PFSK-1 (cell line): ENCODE data around the gene TMEM131L.

Source experiments
- FOXP2 ChIP-seq: optimal IDR thresholded peaks from 2 replicates; pipeline ENCODE3; 2011; ENCODE audit warnings: borderline replicate concordance, control low read depth, inconsistent platforms; ENCODE audit not compliant: insufficient read depth; ENCODE audit errors: extremely low read length, extremely low read depth
- POLR2AphosphoS5 ChIP-seq: IDR thresholded peaks from 2 replicates; pipeline ENCODE4 v1.6.1; 2012; ENCODE audit warnings: low read depth, mild to moderate bottlenecking, control low read depth, low read length, moderate library complexity
- REST ChIP-seq, 2 experiments: IDR thresholded peaks; 2 replicates each; pipeline versions ENCODE4 v1.6.1 to v1.8.0; 2011 to 2012; ENCODE audit warnings: low read depth in 2 of 2, low read length in 2 of 2, control low read depth in 1 of 2, inconsistent platforms in 1 of 2, mild to moderate bottlenecking in 1 of 2, moderate library complexity in 1 of 2; ENCODE audit not compliant: insufficient read depth in 1 of 2
- SIN3A ChIP-seq: IDR thresholded peaks from 2 replicates; pipeline ENCODE4 v1.6.1; 2012; ENCODE audit warnings: mild to moderate bottlenecking, low read length, moderate library complexity, borderline replicate concordance; ENCODE audit not compliant: insufficient read depth
- TAF1 ChIP-seq: IDR thresholded peaks from 2 replicates; pipeline ENCODE4 v1.6.1; 2012; ENCODE audit warnings: low read length, control low read depth, borderline replicate concordance; ENCODE audit not compliant: insufficient read depth

TMEM131L gene

GRCh38 chr4:153541456-153542096 is 75.4 kb downstream of the TMEM131L start:
- no peak for TF ChIP-seq SIN3A
- no peak for TF ChIP-seq TAF1
- TF ChIP-seq FOXP2: no peak
- TF ChIP-seq POLR2AphosphoS5: no peak
- TF ChIP-seq REST (IDR thresholded peaks at IDR 0.05; ENCODE audit: insufficient read depth in 1 of 2, low read depth in 2 of 2, low read length in 2 of 2): no peak

GRCh38 chr4:153542131-153542530 is 76.0 kb downstream of the TMEM131L start:
- TF ChIP-seq SIN3A (no peak), TAF1 (no peak), POLR2AphosphoS5 (no peak)

- TF ChIP-seq REST (IDR thresholded peaks at IDR 0.05; ENCODE audit: insufficient read depth in 1 of 2, low read depth in 2 of 2, low read length in 2 of 2) (no peak), TAF1 (no peak), SIN3A (no peak), POLR2AphosphoS5 (no peak), FOXP2 (no peak)
Measured at GRCh38 chr4:153542834-153543233, 76.7 kb downstream of the TMEM131L start.

GRCh38 chr4:153543351-153543750 is 77.2 kb downstream of the TMEM131L start:
- TF ChIP-seq REST (IDR thresholded peaks at IDR 0.05; ENCODE audit: insufficient read depth in 1 of 2, low read depth in 2 of 2, low read length in 2 of 2): no peak
- TF ChIP-seq FOXP2: no peak
- TF ChIP-seq POLR2AphosphoS5: no peak
- no peak for TF ChIP-seq TAF1
- no peak for TF ChIP-seq SIN3A

- TF ChIP-seq SIN3A (no peak), FOXP2 (no peak), TAF1 (no peak), POLR2AphosphoS5 (no peak), REST (IDR thresholded peaks at IDR 0.05; ENCODE audit: insufficient read depth in 1 of 2, low read depth in 2 of 2, low read length in 2 of 2) (no peak)
Measured at GRCh38 chr4:153545822-153546221, 79.7 kb downstream of the TMEM131L start.
